OCI-LY3 (cell line): ENCODE results near the gene FGGY.

Source experiments
- H2AFZ ChIP-seq: fragments of 200-600, 300-600 bp; shearing (Covaris generic); 2 replicates; pipeline ENCODE4 v1.6.0; 2014; ENCODE audit warnings: antibody characterized with exemption, low read depth, low read length
- H3K27ac ChIP-seq: fragments of 200-600, 300-600 bp; sonication (generic); 2 replicates; pipeline ENCODE4 v1.5.1; 2014; ENCODE audit warnings: mild to moderate bottlenecking, low read length, moderate library complexity, mixed read lengths
- H3K27me3 ChIP-seq: fragments of 200-600, 300-600 bp; sonication (generic); 2 replicates; pipeline ENCODE4 v1.6.1; 2014; ENCODE audit warnings: low read depth, low read length, mixed read lengths
- H3K36me3 ChIP-seq: fragments of 200-600, 300-600 bp; sonication (generic); replicated peaks from 2 replicates; pipeline ENCODE3; 2014; ENCODE audit warnings: low read depth, low read length, mixed read lengths
- H3K4me1 ChIP-seq: fragments of 300-600, 200-600 bp; sonication (generic); 2 replicates; pipeline ENCODE4 v1.6.1; 2014; ENCODE audit warnings: low read length, mixed read lengths
- H3K4me2 ChIP-seq: fragments of 200-600, 300-600 bp; sonication (generic); 2 replicates; pipeline ENCODE4 v1.6.1; 2014; ENCODE audit warnings: low read length, mixed read lengths
- H3K4me3 ChIP-seq: fragments of 300-600, 200-600 bp; sonication (generic); 2 replicates; pipeline ENCODE4 v1.5.1; 2014; ENCODE audit warnings: antibody characterized with exemption, mild to moderate bottlenecking, low read length, moderate library complexity
- H3K79me2 ChIP-seq: fragments of 300-600, 200-600 bp; shearing (Covaris generic); 2 replicates; pipeline ENCODE4 v1.6.1; 2014; ENCODE audit warnings: mild to moderate bottlenecking, low read length, mixed read lengths
- H3K9ac ChIP-seq: fragments of 300-600, 200-600 bp; shearing (Covaris generic); 2 replicates; pipeline ENCODE4 v1.6.0; 2014; ENCODE audit warnings: mild to moderate bottlenecking, low read length, moderate library complexity
- H3K9me3 ChIP-seq: fragments of 200-600, 300-600 bp; shearing (Covaris generic); 2 replicates; pipeline ENCODE4 v1.6.1; 2014; ENCODE audit warnings: low read length, mixed read lengths; ENCODE audit not compliant: insufficient read depth
- H4K20me1 ChIP-seq: fragments of 200-600, 300-600 bp; sonication (generic); 2 replicates; pipeline ENCODE4 v1.6.1; 2016; ENCODE audit warnings: low read length, mixed read lengths; ENCODE audit not compliant: insufficient read depth
- CTCF ChIP-seq: fragments of 200-600, 300-600 bp; sonication (generic); IDR thresholded peaks from 2 replicates; pipeline ENCODE4 v1.5.1; 2014; ENCODE audit warnings: antibody characterized with exemption, low read length, low read depth
- EZH2phosphoT487 ChIP-seq: fragments of 200-600 bp; shearing (Covaris generic); IDR thresholded peaks from 2 replicates; pipeline ENCODE4 v1.6.1; 2018; ENCODE audit warnings: antibody characterized with exemption, mixed run types, low read depth

The FGGY gene

GRCh38 chr1:59318271-59318860, 21.5 kb downstream of the FGGY start:
- Histone ChIP-seq H3K4me2 (no peak overlapping the region), H3K27me3 (no peaks in the 10 kb centered on the region), H3K36me3 (no peaks in the 10 kb centered on the region), H2AFZ (no peak overlapping the region), H3K4me3 (no peak overlapping the region), H4K20me1 (no peaks in the 10 kb centered on the region), H3K27ac (no peak overlapping the region), H3K9ac (no peak overlapping the region), H3K4me1 (no peaks in the 10 kb centered on the region), H3K79me2 (no peaks in the 10 kb centered on the region), H3K9me3 (no peaks in the 10 kb centered on the region)
- TF ChIP-seq EZH2phosphoT487 = no peak
- TF ChIP-seq CTCF = no peak

GRCh38 chr1:59322394-59322793, 25.5 kb downstream of the FGGY start:
- no peak overlapping the region for H3K9ac ChIP-seq
- no peak overlapping the region for H3K4me2 ChIP-seq
- no peak overlapping the region for H2AFZ ChIP-seq
- H3K36me3 ChIP-seq = no peaks in the 10 kb centered on the region
- H3K4me3 ChIP-seq = no peak overlapping the region
- H3K27me3 ChIP-seq = no peaks in the 10 kb centered on the region
- H3K27ac ChIP-seq = no peak overlapping the region
- H4K20me1 ChIP-seq = no peaks in the 10 kb centered on the region
- TF ChIP-seq CTCF (no peak), EZH2phosphoT487 (no peak)
- H3K4me1 ChIP-seq = no peaks in the 10 kb centered on the region
- H3K9me3 ChIP-seq = no peaks in the 10 kb centered on the region
- H3K79me2 ChIP-seq = no peaks in the 10 kb centered on the region

GRCh38 chr1:59322814-59323213, 25.9 kb downstream of the FGGY start:
- Histone ChIP-seq H3K4me2 (no peak overlapping the region), H3K27me3 (no peaks in the 10 kb centered on the region), H3K4me1 (no peaks in the 10 kb centered on the region), H2AFZ (no peak overlapping the region), H3K4me3 (no peak overlapping the region), H3K27ac (no peak overlapping the region), H4K20me1 (no peaks in the 10 kb centered on the region), H3K9me3 (no peaks in the 10 kb centered on the region), H3K36me3 (no peaks in the 10 kb centered on the region), H3K9ac (no peak overlapping the region), H3K79me2 (no peaks in the 10 kb centered on the region)
- no peak for TF ChIP-seq EZH2phosphoT487
- TF ChIP-seq CTCF = no peak

- Histone ChIP-seq H3K36me3 (no peaks in the 10 kb centered on the region), H3K79me2 (no peaks in the 10 kb centered on the region), H3K27me3 (no peaks in the 10 kb centered on the region), H2AFZ (no peak overlapping the region), H3K4me3 (no peak overlapping the region), H3K4me2 (no peak overlapping the region), H3K4me1 (no peaks in the 10 kb centered on the region), H3K9me3 (no peaks in the 10 kb centered on the region), H4K20me1 (no peaks in the 10 kb centered on the region), H3K27ac (no peak overlapping the region), H3K9ac (no peak overlapping the region)
- TF ChIP-seq EZH2phosphoT487 (no peak), CTCF (no peak)
Measured at GRCh38 chr1:59323879-59324278, 27.0 kb downstream of the FGGY start.
